Measurements from ENCODE around the gene FGD4. TPM values are rescaled to one million over a fixed set of nuclear protein-coding genes. Genes with fewer than 3 reads are reported as not detected.
A peak's percentile ranks its signal among the peaks of the same experiment; 100 is the strongest.

Gene FGD4
- total and polyA plus RNA-seq, 2 of the 4 experiments (the other 2 are of a cell fraction), result 2.1 to 8.8 TPM

- no peak overlapping the region for H2BK5ac ChIP-seq (ENCODE audit: low read depth, low read length, poor library complexity, severe bottlenecking)
- H2AK9ac ChIP-seq (replicated peaks; ENCODE audit: low read depth, low read length, poor library complexity), result no peak overlapping the region
- H2BK15ac ChIP-seq (ENCODE audit: low read depth, low read length), result no peak overlapping the region
- no peaks in the 10 kb centered on the region for H3K9me1 ChIP-seq (ENCODE audit: insufficient read depth, low read length)
- no peaks in the 10 kb centered on the region for H3K79me1 ChIP-seq (ENCODE audit: low read depth in 1 of 2, low read length in 2 of 2)
- WGBS, 2 experiments (ENCODE audit: extremely low coverage in 2 of 2, insufficient read length in 1 of 2), result no CpG with 5 or more reads among the region's 6 CpGs
- 0 out of 2 replicates have a peak, but pooled peaks cover 2% of the 10 kb centered on the region for H3K4me1 ChIP-seq (ENCODE audit: control insufficient read depth, insufficient read depth, low read length)
- TF ChIP-seq MXI1 (IDR thresholded peaks at IDR 0.05; ENCODE audit: borderline replicate concordance, low read depth, low read length) (no peak), NFE2L2 (IDR thresholded peaks at IDR 0.05; ENCODE audit: low read depth, low read length) (no peak), CHD1 (IDR thresholded peaks at IDR 0.05; ENCODE audit: low read depth, low read length) (no peak), SMC3 (IDR thresholded peaks at IDR 0.05; ENCODE audit: low read depth, low read length) (no peak), POLR2A (IDR thresholded peaks at IDR 0.05; ENCODE audit: low read depth, low read length) (no peak), CTCF (conservative IDR thresholded peaks at IDR 0.05; ENCODE audit: low read depth, low read length) (no peak), CEBPB (IDR thresholded peaks at IDR 0.05; ENCODE audit: low read depth, low read length) (no peak), MAFK (IDR thresholded peaks at IDR 0.05; ENCODE audit: low read depth, low read length) (no peak), MAZ (IDR thresholded peaks at IDR 0.05; ENCODE audit: borderline replicate concordance, low read depth, low read length) (no peak), RAD21 (IDR thresholded peaks at IDR 0.05; ENCODE audit: low read length) (no peak), RCOR1 (IDR thresholded peaks at IDR 0.05; ENCODE audit: insufficient replicate concordance, low read length) (no peak), RFX5 (IDR thresholded peaks at IDR 0.05; ENCODE audit: low read depth, low read length) (no peak), BHLHE40 (IDR thresholded peaks at IDR 0.05; ENCODE audit: low read depth, low read length) (no peak), FOS (IDR thresholded peaks at IDR 0.05; ENCODE audit: low read depth, low read length) (no peak)
- TF ChIP-seq, protein P1, sequence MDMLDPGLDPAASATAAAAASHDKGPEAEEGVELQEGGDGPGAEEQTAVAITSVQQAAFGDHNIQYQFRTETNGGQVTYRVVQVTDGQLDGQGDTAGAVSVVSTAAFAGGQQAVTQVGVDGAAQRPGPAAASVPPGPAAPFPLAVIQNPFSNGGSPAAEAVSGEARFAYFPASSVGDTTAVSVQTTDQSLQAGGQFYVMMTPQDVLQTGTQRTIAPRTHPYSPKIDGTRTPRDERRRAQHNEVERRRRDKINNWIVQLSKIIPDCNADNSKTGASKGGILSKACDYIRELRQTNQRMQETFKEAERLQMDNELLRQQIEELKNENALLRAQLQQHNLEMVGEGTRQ (IDR thresholded peaks at IDR 0.05; ENCODE audit: low read depth, low read length), result no peak
- TF ChIP-seq, protein P2, sequence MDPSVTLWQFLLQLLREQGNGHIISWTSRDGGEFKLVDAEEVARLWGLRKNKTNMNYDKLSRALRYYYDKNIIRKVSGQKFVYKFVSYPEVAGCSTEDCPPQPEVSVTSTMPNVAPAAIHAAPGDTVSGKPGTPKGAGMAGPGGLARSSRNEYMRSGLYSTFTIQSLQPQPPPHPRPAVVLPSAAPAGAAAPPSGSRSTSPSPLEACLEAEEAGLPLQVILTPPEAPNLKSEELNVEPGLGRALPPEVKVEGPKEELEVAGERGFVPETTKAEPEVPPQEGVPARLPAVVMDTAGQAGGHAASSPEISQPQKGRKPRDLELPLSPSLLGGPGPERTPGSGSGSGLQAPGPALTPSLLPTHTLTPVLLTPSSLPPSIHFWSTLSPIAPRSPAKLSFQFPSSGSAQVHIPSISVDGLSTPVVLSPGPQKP (IDR thresholded peaks at IDR 0.05; ENCODE audit: borderline replicate concordance, low read depth, low read length), result no peak
- H3K4ac ChIP-seq (ENCODE audit: low read depth, low read length), result no peak overlapping the region
- ATAC-seq (ENCODE audit: low read depth) (peak; percentile 47), DNase-seq (no peak)
- H3K18ac ChIP-seq (ENCODE audit: low read depth, low read length), result no peak overlapping the region
- intact Hi-C loops (cut with micrococcal nuclease), result loop anchor here (5.0 kb wide), 1 partner anchor 113 kb away; no protein-coding TSS in a partner anchor
- no peaks in the 10 kb centered on the region for H3K9me3 ChIP-seq (ENCODE audit: control insufficient read depth, insufficient read depth, low read length)
- no TSS peak for BruUV-seq (replicated peaks)
- H3K4me3 ChIP-seq (ENCODE audit: insufficient read depth, low read depth, low read length), result no peak overlapping the region
- H2BK120ac ChIP-seq (ENCODE audit: low read depth, low read length), result no peak overlapping the region
- no peak overlapping the region for H4K8ac ChIP-seq (ENCODE audit: low read depth in 2 of 2, low read length in 2 of 2)
- no peak overlapping the region for H3K4me2 ChIP-seq (ENCODE audit: low read depth, low read length)
- H4K5ac ChIP-seq (ENCODE audit: low read depth, low read length), result no peak overlapping the region
- in situ Hi-C loops (cut with MboI; ENCODE audit: low sequenced_read_pairs), result loop anchor here (5.0 kb wide), 1 partner anchor 203 kb away; no protein-coding TSS in a partner anchor
- H4K91ac ChIP-seq (ENCODE audit: insufficient read depth, low read depth, low read length), result no peak overlapping the region; the same call in 1 of the 2 replicates
- dilution Hi-C loops (cut with HindIII; ENCODE audit: low sequenced_read_pairs, unreplicated experiment), result no loop called here
- H3K27ac ChIP-seq (ENCODE audit: insufficient read depth, low read length), result no peak overlapping the region
- no peaks in the 10 kb centered on the region for H3K36me3 ChIP-seq (ENCODE audit: control insufficient read depth, insufficient read depth, low read length)
- H3K9ac ChIP-seq (ENCODE audit: low read depth, low read length), result no peak overlapping the region
- no peaks in the 10 kb centered on the region for H3K27me3 ChIP-seq (ENCODE audit: control insufficient read depth, insufficient read depth, low read length)
- H2AK5ac ChIP-seq (ENCODE audit: low read depth, low read length), result no peak overlapping the region
- H3K14ac ChIP-seq (replicated peaks; ENCODE audit: low read depth, low read length), result no peak overlapping the region
- H4K20me1 ChIP-seq (ENCODE audit: insufficient read depth, low read length), result no peaks in the 10 kb centered on the region
- H2BK20ac ChIP-seq (ENCODE audit: low read depth, low read length), result no peak overlapping the region
- no peak overlapping the region for H3K23ac ChIP-seq (ENCODE audit: low read depth, low read length)
- POLR2A ChIA-PET (ENCODE audit: unreplicated experiment), result no interaction called here
- CTCF ChIA-PET, result interaction anchor here (0.6 to 1.0 kb wide), 2 partner anchors 18 to 204 kb away, joined by 3 to 4 read pairs; no protein-coding TSS in a partner anchor
- no peak overlapping the region for H3K56ac ChIP-seq (ENCODE audit: extremely low read depth, insufficient read depth, low read length)
- no peak overlapping the region for H2AFZ ChIP-seq (replicated peaks; ENCODE audit: low read length, poor library complexity)
Measured at GRCh38 chr12:32659908-32660440, 260.6 kb downstream of the FGD4 start.

Data from IMR-90 (cell line).